GM12864 (cell line): ENCODE data around the gene HEY2.
"Not testable (repeated sequence)": the region's sequence is repeated elsewhere in the genome, so short reads cannot be mapped to it uniquely, and the experiment has no call there.

Experiments
- DNase-seq: peaks from one replicate; pipeline ENCODE4 v3.0.0-alpha.2; 2011; ENCODE audit warnings: low read depth
- H3K4me3 ChIP-seq: 2 replicates; pipeline ENCODE4 v1.5.1; 2011; ENCODE audit warnings: mild to moderate bottlenecking, low read depth, low read length, control low read depth
- TF ChIP-seq, protein P1 (sequence below): IDR thresholded peaks from 2 replicates; pipeline ENCODE4 v1.5.1; 2011; ENCODE audit warnings: low read depth, mild to moderate bottlenecking, moderate library complexity, low read length, control low read depth, inconsistent platforms; ENCODE audit errors: missing control alignments

HEY2 gene

DNA sequence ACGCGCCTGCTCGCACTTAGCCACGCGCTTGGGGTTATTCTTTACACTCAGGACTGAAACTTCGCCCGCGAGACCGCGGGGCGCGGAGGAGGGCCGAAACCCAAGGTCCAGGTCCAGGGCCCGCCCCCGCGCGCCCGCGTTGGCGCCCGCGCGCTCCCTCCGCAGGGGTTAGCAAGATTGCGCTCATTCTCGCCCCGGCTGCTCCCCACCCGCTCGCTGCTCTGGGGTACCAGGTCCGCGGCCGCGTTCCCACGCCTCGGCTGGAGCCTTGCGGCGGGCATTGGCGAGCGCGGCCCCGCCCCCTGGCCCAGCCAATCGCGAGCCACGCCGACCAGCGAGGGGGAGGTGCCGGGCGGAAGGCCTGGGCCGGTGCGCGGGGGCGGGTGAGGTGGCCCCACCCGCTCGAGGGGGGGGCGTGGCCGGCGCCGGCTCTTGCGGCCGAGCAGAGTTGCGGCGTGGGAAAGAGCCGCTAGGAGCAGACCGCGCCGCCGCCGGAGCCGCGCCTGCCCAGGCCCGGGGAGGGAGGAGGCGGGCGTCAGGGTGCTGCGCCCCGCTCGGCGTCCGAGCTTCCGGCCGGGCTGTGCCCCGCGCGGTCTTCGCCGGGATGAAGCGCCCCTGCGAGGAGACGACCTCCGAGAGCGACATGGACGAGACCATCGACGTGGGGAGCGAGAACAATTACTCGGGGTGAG, at the start of gene HEY2:
HEY2 (plus strand) TSS at position 460 of the 692 bp plus-strand sequence; CDS start at position 605, 145 bp downstream.
- H3K4me3 ChIP-seq: peak within 1 kb of the TSS; percentile 78
- no peak for DNase-seq

DNA sequence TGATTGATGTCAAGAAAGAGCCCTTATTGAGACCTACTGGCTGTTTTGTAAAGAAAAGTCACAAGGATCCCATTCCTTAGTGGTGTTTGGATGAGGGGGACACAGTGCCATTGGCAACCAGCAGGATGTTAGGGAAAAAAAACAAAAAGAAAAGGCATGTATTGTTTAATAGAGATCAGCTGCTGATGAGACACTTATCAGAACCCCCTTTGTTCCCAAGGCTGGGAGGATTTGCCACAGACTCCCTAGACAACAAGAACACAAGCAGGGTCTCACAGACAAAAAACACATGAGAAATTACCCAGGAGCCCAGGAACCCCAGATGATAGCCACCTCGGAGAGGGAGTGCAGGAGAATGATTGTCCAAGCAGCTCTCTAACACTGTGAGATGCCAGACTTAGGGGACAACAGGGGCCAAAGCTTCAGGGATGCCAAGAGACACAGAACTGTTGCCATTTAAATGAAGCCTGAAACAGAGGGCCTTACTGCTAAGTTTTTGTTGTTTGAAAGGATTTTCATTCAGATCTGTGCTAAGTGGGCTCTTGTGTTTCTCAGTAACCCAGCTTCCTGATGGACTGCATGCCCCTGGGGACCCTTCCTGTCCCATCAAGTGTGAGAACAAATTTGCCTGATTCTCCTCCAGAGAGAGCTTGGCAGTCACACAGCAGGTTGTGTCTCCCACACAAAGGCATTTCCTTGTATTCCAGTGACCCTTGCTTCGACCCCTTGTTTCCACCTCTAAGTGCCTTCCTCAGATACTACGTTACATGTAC, 48.7 kb upstream of the HEY2 start:
- H3K4me3 ChIP-seq: no peak overlapping the region
- TF ChIP-seq, protein P1, sequence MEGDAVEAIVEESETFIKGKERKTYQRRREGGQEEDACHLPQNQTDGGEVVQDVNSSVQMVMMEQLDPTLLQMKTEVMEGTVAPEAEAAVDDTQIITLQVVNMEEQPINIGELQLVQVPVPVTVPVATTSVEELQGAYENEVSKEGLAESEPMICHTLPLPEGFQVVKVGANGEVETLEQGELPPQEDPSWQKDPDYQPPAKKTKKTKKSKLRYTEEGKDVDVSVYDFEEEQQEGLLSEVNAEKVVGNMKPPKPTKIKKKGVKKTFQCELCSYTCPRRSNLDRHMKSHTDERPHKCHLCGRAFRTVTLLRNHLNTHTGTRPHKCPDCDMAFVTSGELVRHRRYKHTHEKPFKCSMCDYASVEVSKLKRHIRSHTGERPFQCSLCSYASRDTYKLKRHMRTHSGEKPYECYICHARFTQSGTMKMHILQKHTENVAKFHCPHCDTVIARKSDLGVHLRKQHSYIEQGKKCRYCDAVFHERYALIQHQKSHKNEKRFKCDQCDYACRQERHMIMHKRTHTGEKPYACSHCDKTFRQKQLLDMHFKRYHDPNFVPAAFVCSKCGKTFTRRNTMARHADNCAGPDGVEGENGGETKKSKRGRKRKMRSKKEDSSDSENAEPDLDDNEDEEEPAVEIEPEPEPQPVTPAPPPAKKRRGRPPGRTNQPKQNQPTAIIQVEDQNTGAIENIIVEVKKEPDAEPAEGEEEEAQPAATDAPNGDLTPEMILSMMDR: no peak
- DNase-seq: no peak

More for the DNA sequence above, at the start of gene HEY2:
- TF ChIP-seq, protein P1: no peak

- H3K4me3 ChIP-seq: no peak overlapping the region
- TF ChIP-seq, protein P1: no peak
Measured at GRCh38 chr6:125701354-125701668, 48.1 kb upstream of the HEY2 start.

GRCh38 chr6:125703882-125704281, 45.5 kb upstream of the HEY2 start:
- not testable (repeated sequence) for H3K4me3 ChIP-seq, DNase-seq

More at GRCh38 chr6:125701354-125701668, 48.1 kb upstream of the HEY2 start:
- DNase-seq: no peak

GRCh38 chr6:125707615-125708243, 41.7 kb upstream of the HEY2 start:
- no peak for DNase-seq
- TF ChIP-seq, protein P1: no peak
- H3K4me3 ChIP-seq: no peak overlapping the region

GRCh38 chr6:125711013-125711675, 38.3 kb upstream of the HEY2 start:
- H3K4me3 ChIP-seq: no peak overlapping the region
- TF ChIP-seq, protein P1: no peak
- DNase-seq: no peak

DNA sequence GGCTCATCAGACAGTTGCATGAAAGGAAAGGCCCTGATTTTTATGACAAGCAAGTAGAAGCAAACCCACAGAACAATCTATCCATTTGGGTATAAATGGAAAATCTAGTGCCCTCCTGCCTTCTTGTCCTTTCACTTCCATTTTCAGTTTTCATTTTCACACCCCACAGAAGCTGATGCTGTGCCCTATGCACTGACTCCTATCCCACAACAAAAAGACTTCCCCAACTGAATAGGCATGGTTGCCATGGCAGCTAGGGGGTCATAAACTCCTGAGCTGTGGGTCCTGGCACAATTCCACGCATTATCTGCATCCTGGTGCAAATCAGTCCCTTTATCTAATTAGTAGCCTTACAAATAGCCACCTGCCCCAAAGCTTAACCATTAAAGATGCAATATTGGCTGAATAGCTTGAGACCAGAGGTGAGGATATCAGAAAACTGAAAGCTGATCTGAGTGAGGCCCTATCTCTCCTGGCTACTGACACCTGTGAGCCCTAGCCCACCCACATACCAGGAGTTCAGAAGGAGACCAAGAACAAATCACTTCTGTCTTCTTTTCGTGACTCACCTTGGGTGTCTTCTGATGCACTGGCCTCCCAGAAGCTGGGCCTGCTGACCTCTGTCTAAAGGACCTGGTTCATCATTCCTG, 34.9 kb upstream of the HEY2 start:
- peak; percentile 21 for DNase-seq
- H3K4me3 ChIP-seq: no peak overlapping the region
- TF ChIP-seq, protein P1: no peak
